Progenitor cell of endocrine pancreas (in vitro differentiated cells): Measurements from ENCODE around the gene ATP2B2. TPM values are rescaled to one million over a fixed set of nuclear protein-coding genes. Genes with fewer than 3 reads are reported as not detected.

ENCODE experiments used
- DNase-seq: peaks from one replicate; pipeline ENCODE4 v3.0.0; 2021; ENCODE audit warnings: low spot score; ENCODE audit not compliant: unreplicated experiment
- H3K27ac Mint-ChIP-seq: 2 replicates; pipeline ENCODE4 v1.8.0; 2021; ENCODE audit warnings: mild to moderate bottlenecking, moderate library complexity, mixed read lengths
- H3K27me3 Mint-ChIP-seq: 2 replicates; pipeline ENCODE4 v1.8.0; 2021; ENCODE audit warnings: mixed read lengths
- H3K36me3 Mint-ChIP-seq: 2 replicates; pipeline ENCODE4 v1.8.0; 2022; ENCODE audit warnings: mixed read lengths; ENCODE audit not compliant: insufficient read depth
- H3K4me1 Mint-ChIP-seq: 2 replicates; pipeline ENCODE4 v1.8.0; 2021; ENCODE audit warnings: low read depth, mixed read lengths
- H3K4me3 Mint-ChIP-seq: 2 replicates; pipeline ENCODE4 v1.8.0; 2021; ENCODE audit warnings: low read depth, mild to moderate bottlenecking, moderate library complexity, mixed read lengths
- H3K9me3 Mint-ChIP-seq: 2 replicates; pipeline ENCODE4 v1.8.0; 2021; ENCODE audit warnings: low read depth, mixed read lengths
- CTCF ChIP-seq: fragments of 200-600 bp; sonication (generic); IDR thresholded peaks from one replicate; pipeline ENCODE4 v1.5.0; 2021; ENCODE audit warnings: antibody characterized with exemption, mild to moderate bottlenecking; ENCODE audit not compliant: unreplicated experiment
- total RNA-seq: library from RNA; stranded (reverse); gene quantifications from 2 replicates; pipeline ENCODE4 v1.2.1, GENCODE V29; 2021

The ATP2B2 gene
- total RNA-seq, 1 donor from 2014 or later = 0.07 TPM

DNA sequence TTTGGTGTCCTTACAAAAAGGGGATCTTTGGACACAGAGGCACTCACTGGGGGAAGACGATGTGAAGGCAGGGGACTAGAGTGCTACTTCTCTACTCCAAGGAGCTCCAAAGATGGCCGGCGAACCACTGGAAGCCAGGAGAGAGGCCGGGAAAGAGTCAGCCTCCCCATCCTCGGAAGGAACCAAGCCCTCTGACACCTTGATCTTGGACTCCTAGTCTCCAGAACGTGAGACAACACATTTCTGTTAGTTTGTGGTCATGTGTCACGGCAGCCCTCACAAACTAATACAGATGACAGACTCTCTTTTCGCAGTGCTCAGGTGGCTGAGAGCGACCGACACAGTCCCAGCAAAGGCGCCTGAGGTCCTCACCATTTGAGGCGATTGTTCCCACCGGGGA is 24.4 kb upstream of the ATP2B2 start:
- Mint-ChIP-seq H3K27me3 (peaks cover 26% of the 10 kb centered on the region), H3K4me1 (no peaks in the 10 kb centered on the region), H3K4me3 (no peak overlapping the region), H3K9me3 (no peaks in the 10 kb centered on the region), H3K27ac (no peak overlapping the region), H3K36me3 (no peaks in the 10 kb centered on the region)
- TF ChIP-seq CTCF = no peak
- no peak for DNase-seq

- H3K4me1 Mint-ChIP-seq = no peaks in the 10 kb centered on the region
- H3K4me3 Mint-ChIP-seq = no peak overlapping the region
- no peaks in the 10 kb centered on the region for H3K9me3 Mint-ChIP-seq
- TF ChIP-seq CTCF = no peak
- DNase-seq = no peak
- no peaks in the 10 kb centered on the region for H3K36me3 Mint-ChIP-seq
- peaks cover 30% of the 10 kb centered on the region for H3K27me3 Mint-ChIP-seq
- H3K27ac Mint-ChIP-seq = no peak overlapping the region
Observed at GRCh38 chr3:10528046-10528445, 22.7 kb upstream of the ATP2B2 start.

GRCh38 chr3:10527295-10528001 is 22.1 kb upstream of the ATP2B2 start:
- Mint-ChIP-seq H3K27me3 (peaks cover 28% of the 10 kb centered on the region), H3K9me3 (no peaks in the 10 kb centered on the region), H3K4me3 (no peak overlapping the region), H3K36me3 (no peaks in the 10 kb centered on the region), H3K27ac (no peak overlapping the region), H3K4me1 (no peaks in the 10 kb centered on the region)
- no peak for DNase-seq
- no peak for TF ChIP-seq CTCF

DNA sequence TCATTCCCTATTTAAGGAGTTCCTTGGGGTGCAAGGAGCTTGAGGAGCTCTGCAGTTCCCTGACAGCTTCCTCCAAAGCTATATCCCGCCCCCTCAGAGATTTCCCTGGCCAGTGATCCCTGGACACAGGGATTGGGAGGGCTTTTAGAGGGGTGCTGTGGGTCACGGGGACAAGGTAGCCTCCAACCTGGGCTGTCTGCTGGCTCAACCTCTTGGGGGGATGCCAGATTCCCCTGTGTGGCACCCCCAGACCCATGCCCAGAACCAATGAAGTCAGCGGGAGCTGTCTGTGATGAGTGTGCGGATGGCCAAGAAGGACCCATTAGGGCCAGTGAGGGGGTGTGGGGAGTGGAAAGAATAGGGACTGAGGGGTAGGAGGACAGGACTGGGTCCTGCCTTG is 21.0 kb upstream of the ATP2B2 start:
- Mint-ChIP-seq H3K27ac (no peak overlapping the region), H3K27me3 (peaks cover 29% of the 10 kb centered on the region)

GRCh38 chr3:10524799-10525301 is 19.5 kb upstream of the ATP2B2 start:
- no peak for TF ChIP-seq CTCF
- Mint-ChIP-seq H3K4me1 (no peaks in the 10 kb centered on the region), H3K9me3 (no peaks in the 10 kb centered on the region), H3K4me3 (no peak overlapping the region), H3K27me3 (peaks cover 27% of the 10 kb centered on the region), H3K36me3 (no peaks in the 10 kb centered on the region), H3K27ac (peak overlapping the region; percentile 13)
- DNase-seq = no peak

More for the DNA sequence above, 21.0 kb upstream of the ATP2B2 start:
- TF ChIP-seq CTCF = no peak
- no peaks in the 10 kb centered on the region for H3K4me1 Mint-ChIP-seq
- H3K36me3 Mint-ChIP-seq = no peaks in the 10 kb centered on the region
- no peaks in the 10 kb centered on the region for H3K9me3 Mint-ChIP-seq
- no peak for DNase-seq
- no peak overlapping the region for H3K4me3 Mint-ChIP-seq
